NCI-H1105 (cell line): ENCODE measurements around the gene MMP15.
A peak's percentile ranks its signal among the peaks of the same experiment; 100 is the strongest.
"Not testable (repeated sequence)": the region's sequence is repeated elsewhere in the genome, so short reads cannot be mapped to it uniquely, and the experiment has no call there.

ENCODE experiments used
- DNase-seq: peaks from one replicate; lab custom pipeline; 2025; lab: John Stamatoyannopoulos, UW

The MMP15 gene

GRCh38 chr16:58086381-58087208 is 61.0 kb downstream of the MMP15 start:
- peak; percentile 25 for DNase-seq

DNA sequence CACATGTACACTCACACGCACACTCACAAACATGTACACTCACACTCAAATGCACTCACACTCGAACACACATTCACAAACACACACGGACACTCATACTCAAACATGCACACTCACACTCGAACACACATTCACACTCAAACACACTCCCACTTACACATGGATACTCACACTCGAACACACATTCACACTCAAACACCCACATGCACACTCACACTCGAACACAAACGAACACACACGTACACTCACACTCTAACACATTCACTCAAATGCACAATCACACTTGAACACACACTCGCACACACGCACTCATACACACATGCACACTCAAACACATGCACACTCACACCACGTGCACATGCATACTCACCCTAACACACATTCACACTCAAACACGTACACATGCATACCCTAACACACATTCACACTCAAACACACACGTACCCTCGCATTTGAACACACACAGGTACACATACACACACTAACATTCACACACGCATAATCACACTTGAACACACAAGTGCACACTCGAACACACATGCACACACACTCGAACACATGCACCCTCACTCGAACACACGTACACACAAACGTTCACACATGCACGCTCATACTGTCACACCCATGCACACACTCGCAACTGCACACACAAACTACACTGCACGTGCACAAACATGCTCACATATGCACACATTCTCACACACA is 61.8 kb downstream of the MMP15 start:
- DNase-seq, result no peak

GRCh38 chr16:58088091-58088490 is 62.5 kb downstream of the MMP15 start:
- no peak for DNase-seq

DNA sequence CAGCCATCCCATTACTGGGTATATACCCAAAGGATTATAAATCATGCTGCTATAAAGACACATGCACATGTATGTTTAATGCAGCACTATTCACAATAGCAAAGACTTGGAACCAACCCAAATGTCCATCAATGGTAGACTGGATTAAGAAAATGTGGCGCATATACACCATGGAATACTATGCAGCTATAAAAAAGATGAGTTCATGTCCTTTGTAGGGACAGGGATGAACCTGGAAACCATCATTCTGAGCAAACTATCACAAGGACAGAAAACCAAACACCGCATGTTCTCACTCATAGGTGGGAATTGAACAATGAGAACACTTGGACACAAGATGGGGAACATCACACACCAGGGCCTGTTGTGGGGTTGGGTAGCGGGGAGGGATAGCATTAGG is 64.8 kb downstream of the MMP15 start:
- DNase-seq, result not testable (repeated sequence)

DNA sequence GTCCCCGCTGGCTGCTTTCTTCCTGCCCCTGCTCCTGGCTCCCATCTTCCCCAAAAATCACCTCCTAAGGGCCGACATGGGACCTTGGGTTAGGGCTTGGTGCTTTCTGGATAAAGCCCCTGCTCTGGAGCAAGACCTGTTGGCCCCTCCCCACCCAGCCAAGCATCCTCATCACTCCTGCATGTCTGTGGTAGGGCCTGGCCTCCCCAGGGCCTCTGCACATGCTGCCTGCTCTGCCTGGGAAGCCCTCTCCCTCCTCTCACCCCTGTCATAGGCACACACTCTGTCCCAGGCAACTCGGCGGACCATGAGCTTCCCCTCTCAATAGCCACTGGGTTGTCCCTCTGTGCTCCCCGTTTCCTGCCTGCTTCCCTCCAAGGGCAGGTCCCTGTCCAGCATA is 68.5 kb downstream of the MMP15 start:
- DNase-seq, result no peak

GRCh38 chr16:58094791-58095574 is 69.4 kb downstream of the MMP15 start:
- DNase-seq, result no peak

DNA sequence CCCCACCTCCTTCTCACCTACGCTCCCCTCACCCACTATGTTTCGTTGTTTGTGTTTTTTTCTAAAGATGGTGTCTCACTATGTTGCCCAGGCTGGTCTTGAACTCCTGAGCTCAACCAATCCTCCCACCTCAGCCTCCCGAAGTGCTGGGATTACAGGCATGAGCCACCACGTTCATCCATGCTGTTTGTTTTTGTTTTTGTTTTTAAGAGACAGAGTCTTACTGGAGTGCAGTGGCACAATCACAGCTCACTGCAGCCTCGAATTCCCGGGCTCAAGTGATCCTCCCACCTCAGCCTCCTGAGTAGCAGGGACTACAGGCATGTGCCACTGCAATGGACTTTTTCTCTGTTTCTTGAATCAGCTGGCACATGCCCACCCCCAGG is 70.0 kb downstream of the MMP15 start:
- DNase-seq, result not testable (repeated sequence)

DNA sequence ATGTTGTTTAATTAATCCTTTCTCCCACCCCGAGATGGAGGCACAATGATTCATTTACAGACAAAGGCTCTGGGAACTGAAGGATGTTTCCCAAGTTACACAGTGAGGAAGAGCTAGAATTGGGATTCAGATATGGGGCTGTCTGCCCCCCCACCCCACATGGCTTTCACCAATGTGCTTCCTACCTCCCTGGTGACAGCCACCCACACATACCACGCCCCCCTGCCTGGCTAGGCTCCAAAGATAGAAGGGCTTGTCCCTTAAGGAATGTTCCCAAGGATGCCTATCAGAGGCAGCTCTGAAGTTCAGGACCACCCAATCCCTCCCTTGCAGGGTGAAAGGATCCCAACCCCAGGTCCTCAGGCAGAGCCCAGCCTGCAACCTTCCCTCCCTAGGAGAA is 70.7 kb downstream of the MMP15 start:
- DNase-seq, result no peak
